ENCODE results near the gene COG4.

Gene COG4

DNA sequence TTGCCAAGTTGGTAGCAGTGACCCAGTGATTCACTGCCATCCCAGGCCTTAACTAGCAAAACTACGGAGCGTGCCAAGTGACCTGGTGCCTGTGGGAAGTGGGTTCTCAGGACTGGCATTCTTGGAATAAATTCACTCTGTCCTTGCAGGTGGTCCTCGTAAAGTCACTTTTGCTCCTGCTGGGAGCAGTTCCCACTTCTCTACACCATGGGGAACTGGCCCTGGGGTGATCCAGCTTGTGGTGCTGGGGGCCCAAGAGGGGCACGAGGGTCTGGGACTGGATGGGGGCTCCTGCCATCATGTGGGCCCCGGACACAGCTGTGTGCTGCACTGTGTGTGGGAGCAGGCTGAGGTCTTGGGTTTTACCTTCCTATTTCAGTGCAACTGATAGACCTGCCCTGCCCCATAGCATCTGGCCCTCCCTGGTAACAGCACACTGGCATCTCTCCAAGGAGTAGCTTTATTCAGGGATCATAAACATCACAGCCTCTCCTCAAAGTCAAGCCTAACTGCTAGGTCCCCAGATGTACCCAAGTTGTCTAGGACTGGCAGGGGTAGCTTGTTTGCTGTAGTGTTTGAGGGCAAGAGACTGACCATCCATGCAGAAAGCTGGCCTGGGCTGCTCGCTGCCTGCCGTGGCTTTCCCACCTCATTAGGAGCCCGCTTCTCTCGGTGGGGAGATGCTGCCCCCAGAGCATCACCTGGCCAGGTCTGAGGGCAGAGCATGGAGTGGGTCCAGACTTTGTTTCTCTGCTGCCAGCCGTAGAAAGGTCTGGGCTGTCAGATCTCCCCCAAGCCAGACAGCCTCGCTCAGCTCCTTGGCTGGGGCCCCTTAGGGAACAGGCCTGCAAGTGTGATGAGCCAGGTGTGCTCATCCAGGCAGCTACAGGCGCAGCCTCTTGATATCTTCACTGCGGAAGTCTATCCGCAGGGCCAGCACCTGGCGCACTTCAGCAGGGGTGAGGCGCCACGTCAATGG lies 42.9 kb downstream of the COG4 start:
- no peaks in the 10 kb centered on the region for H3K27me3 Mint-ChIP-seq
- ATAC-seq (ENCODE audit: low read depth) (no peak), DNase-seq (ENCODE audit: low spot score in 2 of 2) (no peak)
- peaks cover 4% of the 10 kb centered on the region for H3K4me1 Mint-ChIP-seq
- H3K27ac Mint-ChIP-seq, result no peak overlapping the region
- no peaks in the 10 kb centered on the region for H3K9me3 Mint-ChIP-seq
- H3K4me3 Mint-ChIP-seq, result no peak overlapping the region
- H3K36me3 Mint-ChIP-seq, result peaks cover 11% of the 10 kb centered on the region

DNA sequence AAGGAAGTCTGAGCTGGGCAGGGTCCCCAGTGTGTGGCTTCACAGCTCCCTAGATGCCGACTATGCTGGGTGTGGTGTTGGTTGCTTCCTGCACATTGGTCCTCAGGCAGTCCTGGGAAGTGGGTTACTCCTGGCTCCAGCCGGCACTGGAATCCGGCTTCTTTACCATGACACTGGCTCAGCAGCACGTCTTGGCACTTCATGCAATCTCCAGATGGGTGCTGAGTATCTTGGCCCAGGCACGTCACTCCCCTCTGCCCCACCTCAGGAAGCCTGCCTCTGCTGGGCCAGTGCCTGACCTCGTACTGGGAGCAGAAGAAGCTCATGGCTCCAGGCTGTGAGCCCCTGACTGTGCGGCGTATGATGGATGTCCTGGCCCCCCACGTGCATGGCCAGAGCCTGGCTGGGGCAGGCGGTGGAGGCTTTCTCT lies 44.4 kb downstream of the COG4 start:
- Mint-ChIP-seq H3K9me3 (no peaks in the 10 kb centered on the region), H3K27me3 (no peaks in the 10 kb centered on the region), H3K36me3 (peaks cover 11% of the 10 kb centered on the region), H3K4me1 (peaks cover 4% of the 10 kb centered on the region), H3K27ac (no peak overlapping the region), H3K4me3 (no peak overlapping the region)
- no peak for ATAC-seq (ENCODE audit: low read depth)
- no peak for DNase-seq (ENCODE audit: low spot score in 2 of 2)

DNA sequence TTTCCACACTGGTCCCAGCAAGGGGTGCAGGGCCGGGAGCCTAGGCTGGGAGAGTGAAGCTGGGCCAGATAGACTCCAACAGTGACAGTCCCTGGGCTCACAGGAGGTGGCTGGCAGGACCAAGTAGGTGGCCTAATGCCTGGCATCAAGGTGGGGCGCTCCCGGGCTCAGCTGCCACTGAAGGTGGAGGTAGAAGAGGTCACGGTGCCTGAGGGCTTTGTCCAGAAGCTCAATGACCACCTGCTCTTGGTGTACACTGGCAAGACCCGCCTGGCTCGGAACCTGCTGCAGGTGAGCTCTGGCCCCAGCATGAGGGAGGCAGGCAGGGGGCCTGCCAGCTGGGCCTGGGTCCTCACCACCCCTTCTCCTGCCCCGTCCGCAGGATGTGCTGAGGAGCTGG lies 45.2 kb downstream of the COG4 start:
- H3K4me1 Mint-ChIP-seq, result peaks cover 4% of the 10 kb centered on the region
- H3K27ac Mint-ChIP-seq, result no peak overlapping the region
- no peak for ATAC-seq (ENCODE audit: low read depth)
- no peak for DNase-seq (ENCODE audit: low spot score in 2 of 2)
- H3K9me3 Mint-ChIP-seq, result no peaks in the 10 kb centered on the region
- peaks cover 10% of the 10 kb centered on the region for H3K36me3 Mint-ChIP-seq
- no peaks in the 10 kb centered on the region for H3K27me3 Mint-ChIP-seq
- no peak overlapping the region for H3K4me3 Mint-ChIP-seq

DNA sequence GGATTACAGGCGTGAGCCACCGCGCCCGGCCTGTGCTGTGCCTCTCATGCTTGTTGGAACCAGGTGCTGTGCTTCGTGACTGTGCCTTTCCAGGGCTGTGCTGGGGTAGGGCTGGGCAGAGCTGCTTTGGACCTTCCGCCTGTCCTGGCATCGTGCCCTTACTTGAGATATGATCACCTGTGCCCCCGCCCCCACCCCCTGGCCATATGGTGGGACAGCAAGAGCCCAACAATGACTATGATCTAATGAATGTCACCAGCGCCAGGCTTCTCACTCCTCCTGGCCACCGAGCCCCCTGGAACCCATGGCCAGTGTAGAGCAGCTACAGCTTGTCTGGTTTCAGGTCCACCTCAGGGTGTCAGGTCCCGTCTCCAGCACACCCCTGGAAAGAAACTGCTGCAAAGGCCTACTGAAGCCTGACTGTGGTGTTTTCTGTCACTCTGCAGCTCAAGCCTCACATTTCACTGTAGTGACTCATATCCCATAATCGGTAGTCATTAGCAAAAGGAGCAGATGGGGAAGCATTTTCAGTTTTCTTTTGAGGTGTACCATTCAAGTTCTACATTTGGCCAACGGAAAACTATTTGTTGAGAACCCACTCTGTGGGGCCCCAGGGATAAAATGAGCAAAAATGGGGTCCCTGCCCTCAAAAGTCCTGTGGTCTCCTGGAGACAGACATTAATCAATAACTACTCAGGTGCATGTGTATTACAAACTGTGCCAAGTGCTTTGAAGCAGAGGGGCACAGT lies 46.9 kb downstream of the COG4 start:
- H3K4me1 Mint-ChIP-seq, result peaks cover 4% of the 10 kb centered on the region
- DNase-seq (ENCODE audit: low spot score in 2 of 2), result no peak
- H3K4me3 Mint-ChIP-seq, result no peak overlapping the region
- H3K27ac Mint-ChIP-seq, result no peak overlapping the region
- peaks cover 10% of the 10 kb centered on the region for H3K36me3 Mint-ChIP-seq
- H3K9me3 Mint-ChIP-seq, result no peaks in the 10 kb centered on the region
- ATAC-seq (ENCODE audit: low read depth), result no peak
- H3K27me3 Mint-ChIP-seq, result no peaks in the 10 kb centered on the region

DNA sequence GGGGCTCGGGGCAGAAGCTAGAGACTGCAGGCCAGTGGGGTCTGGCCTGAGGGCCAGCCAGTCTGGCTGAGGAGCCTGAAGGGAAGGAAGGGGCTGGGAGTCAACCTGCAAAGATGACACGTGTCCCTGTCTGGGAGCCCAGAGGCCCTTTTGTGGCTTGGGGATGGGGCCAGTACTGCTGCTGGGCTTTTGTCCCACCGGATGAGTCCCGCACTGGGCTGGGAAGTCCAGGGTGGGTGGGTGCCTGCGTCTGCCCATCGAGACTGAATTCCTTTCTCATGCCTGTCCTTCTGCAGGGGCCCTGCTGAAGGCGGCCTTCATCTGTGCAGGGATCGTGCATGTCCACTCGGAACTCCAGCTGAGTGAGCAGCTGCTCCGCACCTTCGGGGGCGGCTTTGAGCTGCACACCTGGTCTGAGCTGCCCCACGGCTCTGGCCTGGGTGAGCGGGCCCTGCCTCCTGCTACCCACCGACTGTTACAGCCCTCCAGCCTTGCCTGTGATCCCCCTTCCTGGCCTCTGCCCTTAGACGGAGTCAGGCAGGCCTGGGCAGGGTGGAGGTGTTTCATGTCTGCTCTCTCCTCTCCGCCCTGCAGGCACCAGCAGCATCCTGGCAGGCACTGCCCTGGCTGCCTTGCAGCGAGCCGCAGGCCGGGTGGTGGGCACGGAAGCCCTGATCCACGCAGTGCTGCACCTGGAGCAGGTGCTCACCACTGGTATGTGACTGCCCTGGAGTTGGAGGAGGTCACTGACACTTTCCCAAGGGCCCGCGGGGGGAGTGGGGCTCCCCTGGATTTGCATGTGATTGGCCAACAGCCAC lies 48.1 kb downstream of the COG4 start:
- H3K27ac Mint-ChIP-seq, result no peak overlapping the region
- H3K27me3 Mint-ChIP-seq, result no peaks in the 10 kb centered on the region
- ATAC-seq (ENCODE audit: low read depth) (no peak), DNase-seq (ENCODE audit: low spot score in 2 of 2) (no peak)
- peaks cover 7% of the 10 kb centered on the region for H3K36me3 Mint-ChIP-seq
- no peak overlapping the region for H3K4me3 Mint-ChIP-seq
- H3K9me3 Mint-ChIP-seq, result no peaks in the 10 kb centered on the region
- peaks cover 4% of the 10 kb centered on the region for H3K4me1 Mint-ChIP-seq

DNA sequence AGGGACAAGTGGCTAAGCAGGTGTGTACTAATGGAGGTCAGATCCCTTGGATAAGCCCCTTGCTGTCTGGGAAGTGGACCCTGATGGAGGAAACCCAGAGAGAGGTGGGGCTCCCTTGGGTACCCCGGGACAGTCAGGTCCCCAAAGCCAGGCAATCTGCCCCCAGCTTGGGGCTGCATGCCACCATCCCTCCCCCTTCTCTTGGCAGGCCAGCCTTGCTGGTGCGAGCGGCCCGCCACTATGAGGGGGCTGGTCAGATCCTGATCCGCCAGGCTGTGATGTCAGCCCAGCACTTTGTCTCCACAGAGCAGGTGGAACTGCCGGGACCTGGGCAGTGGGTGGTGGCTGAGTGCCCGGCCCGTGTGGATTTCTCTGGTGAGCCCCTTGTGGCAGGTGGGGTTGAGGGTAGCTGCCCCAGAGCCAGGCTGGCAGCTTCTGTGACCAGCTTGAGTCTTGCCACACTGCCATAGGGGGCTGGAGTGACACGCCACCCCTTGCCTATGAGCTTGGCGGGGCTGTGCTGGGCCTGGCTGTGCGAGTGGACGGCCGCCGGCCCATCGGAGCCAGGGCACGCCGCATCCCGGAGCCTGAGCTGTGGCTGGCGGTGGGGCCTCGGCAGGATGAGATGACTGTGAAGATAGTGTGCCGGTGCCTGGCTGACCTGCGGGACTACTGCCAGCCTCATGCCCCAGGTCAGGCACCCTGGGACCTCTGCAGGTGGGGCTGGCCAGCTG lies 48.9 kb downstream of the COG4 start:
- ATAC-seq (ENCODE audit: low read depth), result no peak

DNA sequence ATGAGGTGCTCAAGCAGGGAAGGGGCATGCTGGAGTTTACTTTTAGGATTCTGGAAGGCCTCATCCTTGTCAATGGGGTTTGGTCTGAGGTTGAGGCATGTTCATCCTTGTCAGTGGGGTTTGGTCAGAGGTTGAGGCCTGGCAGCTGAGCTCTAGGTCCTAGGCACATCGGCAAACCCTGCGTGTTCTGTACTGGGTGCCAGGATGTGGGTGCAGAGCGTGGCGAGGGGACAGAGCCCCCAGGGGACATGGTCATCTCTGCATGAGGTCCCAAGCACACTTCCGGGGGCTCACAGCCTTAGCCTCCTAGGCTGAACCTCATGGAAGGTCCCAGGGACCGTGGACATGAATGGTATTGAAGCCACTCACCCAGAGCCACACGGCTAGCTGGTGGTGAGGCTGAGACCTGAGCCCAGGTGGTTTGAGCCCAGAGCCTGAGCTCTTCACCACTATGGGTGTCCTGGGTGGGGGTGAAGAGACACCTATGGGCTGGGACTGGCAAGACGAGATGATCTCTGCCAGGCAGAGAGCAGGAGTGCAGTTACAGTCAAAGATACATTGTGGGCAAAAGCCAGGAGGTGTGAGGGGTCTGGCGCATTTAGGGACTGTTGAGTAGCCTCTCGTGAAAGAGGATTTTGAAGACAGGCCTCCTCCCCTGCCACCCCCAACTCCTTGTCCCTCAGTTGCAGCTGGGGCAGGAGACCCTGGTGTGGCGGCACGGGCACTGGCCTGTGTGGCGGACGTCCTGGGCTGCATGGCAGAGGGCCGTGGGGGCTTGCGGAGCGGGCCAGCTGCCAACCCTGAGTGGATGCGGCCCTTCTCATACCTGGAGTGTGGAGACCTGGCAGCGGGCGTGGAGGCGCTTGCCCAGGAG lies 49.7 kb downstream of the COG4 start:
- Mint-ChIP-seq H3K4me1 (peaks cover 4% of the 10 kb centered on the region), H3K9me3 (no peaks in the 10 kb centered on the region), H3K27me3 (no peaks in the 10 kb centered on the region), H3K4me3 (no peak overlapping the region), H3K36me3 (peaks cover 7% of the 10 kb centered on the region), H3K27ac (no peak overlapping the region)
- ATAC-seq (ENCODE audit: low read depth), result peak; percentile 72
- no peak for DNase-seq (ENCODE audit: low spot score in 2 of 2)

More for the DNA sequence above, 48.9 kb downstream of the COG4 start:
- H3K9me3 Mint-ChIP-seq, result no peaks in the 10 kb centered on the region
- no peak overlapping the region for H3K4me3 Mint-ChIP-seq
- H3K27ac Mint-ChIP-seq, result no peak overlapping the region
- no peaks in the 10 kb centered on the region for H3K27me3 Mint-ChIP-seq
- no peak for DNase-seq (ENCODE audit: low spot score in 2 of 2)
- peaks cover 7% of the 10 kb centered on the region for H3K36me3 Mint-ChIP-seq
- H3K4me1 Mint-ChIP-seq, result peaks cover 4% of the 10 kb centered on the region

DNA sequence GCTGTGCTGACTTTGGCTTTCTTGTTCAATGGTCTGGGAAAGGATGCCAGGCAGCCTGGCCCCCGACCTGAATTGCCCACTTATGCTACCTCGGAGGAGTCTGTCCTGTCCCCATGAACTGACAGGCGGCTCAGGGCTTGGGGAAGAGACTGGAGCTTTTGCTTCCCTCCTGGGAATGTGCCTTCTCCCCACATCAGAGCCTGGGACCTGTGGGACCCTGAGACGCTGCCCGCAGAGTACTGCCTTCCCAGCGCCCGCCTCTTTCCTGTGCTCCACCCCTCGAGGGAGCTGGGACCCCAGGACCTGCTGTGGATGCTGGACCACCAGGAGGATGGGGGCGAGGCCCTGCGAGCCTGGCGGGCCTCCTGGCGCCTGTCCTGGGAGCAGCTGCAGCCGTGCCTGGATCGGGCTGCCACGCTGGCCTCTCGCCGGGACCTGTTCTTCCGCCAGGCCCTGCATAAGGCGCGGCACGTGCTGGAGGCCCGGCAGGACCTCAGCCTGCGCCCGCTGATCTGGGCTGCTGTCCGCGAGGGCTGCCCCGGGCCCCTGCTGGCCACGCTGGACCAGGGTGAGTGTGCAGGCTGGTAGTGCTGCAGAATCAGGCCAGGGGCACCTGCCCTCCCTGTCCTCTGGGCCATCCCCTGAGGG lies 50.4 kb downstream of the COG4 start:
- no peak for DNase-seq (ENCODE audit: low spot score in 2 of 2)
- Mint-ChIP-seq H3K9me3 (no peaks in the 10 kb centered on the region), H3K27me3 (no peaks in the 10 kb centered on the region), H3K36me3 (peaks cover 5% of the 10 kb centered on the region), H3K4me1 (peaks cover 4% of the 10 kb centered on the region), H3K27ac (no peak overlapping the region), H3K4me3 (no peak overlapping the region)
- no peak for ATAC-seq (ENCODE audit: low read depth)

DNA sequence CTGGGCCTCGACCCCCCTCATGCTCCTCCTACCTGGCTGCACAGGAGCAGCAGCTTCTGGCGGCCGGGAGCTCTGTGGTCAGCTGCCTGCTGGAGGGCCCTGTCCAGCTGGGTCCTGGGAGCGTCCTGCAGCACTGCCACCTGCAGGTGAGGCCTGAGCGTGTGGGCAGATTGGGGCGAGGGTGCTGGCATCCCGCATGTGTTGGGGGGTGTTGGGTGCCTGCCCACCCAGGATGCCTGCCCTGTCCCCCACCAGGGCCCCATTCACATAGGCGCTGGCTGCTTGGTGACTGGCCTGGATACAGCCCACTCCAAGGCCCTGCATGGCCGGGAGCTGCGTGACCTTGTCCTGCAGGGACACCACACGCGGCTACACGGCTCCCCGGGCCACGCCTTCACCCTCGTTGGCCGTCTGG lies 52.4 kb downstream of the COG4 start:
- DNase-seq (ENCODE audit: low spot score in 2 of 2), result no peak
- ATAC-seq (ENCODE audit: low read depth), result no peak
- no peaks in the 10 kb centered on the region for H3K4me1 Mint-ChIP-seq
- no peak overlapping the region for H3K27ac Mint-ChIP-seq
- no peak overlapping the region for H3K4me3 Mint-ChIP-seq
- peaks cover 5% of the 10 kb centered on the region for H3K36me3 Mint-ChIP-seq
- H3K27me3 Mint-ChIP-seq, result no peaks in the 10 kb centered on the region
- H3K9me3 Mint-ChIP-seq, result no peaks in the 10 kb centered on the region

DNA sequence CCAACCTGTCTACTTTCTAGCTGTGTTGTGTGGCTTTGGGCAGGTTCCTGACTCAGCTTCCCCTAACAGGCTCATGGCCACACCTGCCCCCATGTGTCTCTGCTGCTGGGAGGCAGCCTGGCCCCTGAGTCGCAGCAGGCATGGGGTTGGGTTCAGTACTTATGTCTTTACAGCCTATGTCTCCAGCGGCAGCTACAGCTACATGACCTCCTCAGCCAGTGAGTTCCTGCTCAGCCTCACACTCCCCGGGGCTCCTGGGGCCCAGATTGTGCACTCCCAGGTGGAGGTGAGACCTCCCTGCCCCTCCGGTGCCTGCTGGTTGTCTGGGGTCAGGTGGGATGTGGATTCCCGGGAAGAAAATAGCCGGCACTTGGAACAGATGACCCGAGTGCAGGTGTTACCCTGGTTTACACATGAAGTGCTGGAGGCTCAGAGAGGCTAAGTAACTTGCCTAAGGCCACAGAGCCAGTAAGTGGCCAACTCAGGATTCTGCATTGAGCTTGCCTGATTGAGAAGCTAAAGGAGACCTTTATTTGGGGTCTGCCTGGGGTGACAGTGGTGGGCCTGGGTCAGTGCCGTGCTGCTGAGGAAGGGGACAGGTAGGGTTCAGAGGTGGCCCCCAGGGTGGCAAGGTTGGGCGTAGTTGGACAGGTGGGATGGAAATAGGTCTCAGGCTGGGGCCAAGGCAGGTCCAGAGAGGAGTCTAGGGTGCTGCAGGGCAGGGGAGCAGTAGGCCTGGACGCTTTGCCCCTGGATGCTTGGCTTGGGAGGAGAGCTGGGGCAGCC lies 53.0 kb downstream of the COG4 start:
- Mint-ChIP-seq H3K4me3 (no peak overlapping the region), H3K4me1 (no peaks in the 10 kb centered on the region), H3K27me3 (no peaks in the 10 kb centered on the region), H3K27ac (no peak overlapping the region), H3K9me3 (no peaks in the 10 kb centered on the region), H3K36me3 (peaks cover 5% of the 10 kb centered on the region)
- ATAC-seq (ENCODE audit: low read depth) (no peak), DNase-seq (ENCODE audit: low spot score in 2 of 2) (no peak)

DNA sequence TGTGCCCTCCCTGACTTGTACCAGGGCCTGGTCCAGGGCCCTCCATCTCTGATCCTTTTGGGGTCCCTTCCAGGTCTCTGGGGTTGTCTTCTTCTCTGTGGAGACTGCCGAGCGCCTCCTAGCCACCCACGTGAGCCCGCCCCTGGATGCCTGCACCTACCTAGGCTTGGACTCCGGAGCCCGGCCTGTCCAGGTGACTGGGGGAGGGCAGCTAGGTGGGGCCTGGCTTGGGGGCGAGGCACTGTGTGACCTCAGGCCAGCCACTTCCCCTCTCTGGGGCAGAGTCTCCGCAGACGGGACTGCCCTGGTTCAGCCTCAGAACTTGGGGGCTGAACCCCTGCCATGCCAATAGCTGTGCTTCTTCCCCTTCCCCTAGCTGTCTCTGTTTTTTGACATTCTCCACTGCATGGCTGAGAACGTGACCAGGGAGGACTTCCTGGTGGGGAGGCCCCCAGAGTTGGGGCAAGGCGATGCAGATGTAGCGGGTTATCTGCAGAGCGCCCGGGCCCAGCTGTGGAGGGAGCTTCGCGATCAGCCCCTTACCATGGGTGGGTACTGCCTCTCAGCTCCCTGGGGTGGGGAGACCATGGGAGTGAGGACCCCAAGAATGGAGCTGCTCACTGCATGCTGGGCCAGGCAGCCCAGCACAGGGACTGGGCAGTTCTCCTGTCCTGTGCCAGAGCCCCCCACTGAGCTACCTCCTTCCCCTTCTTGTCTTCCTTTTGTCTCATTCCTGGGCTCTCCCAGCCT lies 54.4 kb downstream of the COG4 start:
- Mint-ChIP-seq H3K9me3 (no peaks in the 10 kb centered on the region), H3K4me3 (no peak overlapping the region), H3K36me3 (peaks cover 5% of the 10 kb centered on the region), H3K27me3 (no peaks in the 10 kb centered on the region), H3K4me1 (no peaks in the 10 kb centered on the region), H3K27ac (no peak overlapping the region)
- DNase-seq (ENCODE audit: low spot score in 2 of 2) (no peak), ATAC-seq (ENCODE audit: low read depth) (no peak)
